ENCODE measurements around the gene SH3PXD2A. TPM values are rescaled to one million over a fixed set of nuclear protein-coding genes. Genes with fewer than 3 reads are reported as not detected.

The SH3PXD2A gene
- total and polyA plus RNA-seq, 7 donors = 3.0 to 57.7 (median 10.6) TPM

DNA sequence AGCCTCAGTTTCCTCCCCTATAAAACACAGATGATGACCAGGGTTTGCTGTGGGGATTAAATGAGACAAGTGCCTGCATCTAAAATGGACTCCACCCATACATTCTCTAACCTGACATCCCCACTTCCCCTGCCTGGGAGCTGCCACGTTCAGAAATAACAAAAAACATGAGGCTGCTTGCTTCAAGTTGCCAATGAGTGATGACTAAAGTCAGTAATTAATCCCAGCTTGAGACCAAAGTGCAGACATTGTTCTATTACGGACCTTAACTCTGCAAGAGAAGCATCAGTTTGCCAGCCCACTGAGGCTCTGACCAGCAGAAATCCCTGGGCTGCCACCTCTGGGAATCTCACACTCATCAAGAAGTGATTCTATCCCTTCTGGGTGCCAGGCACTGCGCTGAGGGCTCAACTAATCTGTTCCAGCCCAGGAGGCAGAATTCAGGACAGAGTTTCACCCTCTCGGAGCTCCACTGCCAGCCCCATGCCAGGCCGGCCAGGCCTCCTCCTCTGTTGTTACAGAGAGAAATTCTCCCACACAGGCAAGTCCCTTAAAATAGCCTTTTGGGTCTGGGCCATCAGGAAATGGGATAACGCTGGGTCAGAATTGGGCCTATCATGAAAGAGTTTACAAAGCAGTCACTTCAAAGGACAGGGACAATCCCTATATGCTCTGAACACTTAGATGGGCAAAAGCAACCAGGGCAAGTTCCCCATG lies 11.4 kb downstream of the SH3PXD2A start:
- TF ChIP-seq, protein P1, sequence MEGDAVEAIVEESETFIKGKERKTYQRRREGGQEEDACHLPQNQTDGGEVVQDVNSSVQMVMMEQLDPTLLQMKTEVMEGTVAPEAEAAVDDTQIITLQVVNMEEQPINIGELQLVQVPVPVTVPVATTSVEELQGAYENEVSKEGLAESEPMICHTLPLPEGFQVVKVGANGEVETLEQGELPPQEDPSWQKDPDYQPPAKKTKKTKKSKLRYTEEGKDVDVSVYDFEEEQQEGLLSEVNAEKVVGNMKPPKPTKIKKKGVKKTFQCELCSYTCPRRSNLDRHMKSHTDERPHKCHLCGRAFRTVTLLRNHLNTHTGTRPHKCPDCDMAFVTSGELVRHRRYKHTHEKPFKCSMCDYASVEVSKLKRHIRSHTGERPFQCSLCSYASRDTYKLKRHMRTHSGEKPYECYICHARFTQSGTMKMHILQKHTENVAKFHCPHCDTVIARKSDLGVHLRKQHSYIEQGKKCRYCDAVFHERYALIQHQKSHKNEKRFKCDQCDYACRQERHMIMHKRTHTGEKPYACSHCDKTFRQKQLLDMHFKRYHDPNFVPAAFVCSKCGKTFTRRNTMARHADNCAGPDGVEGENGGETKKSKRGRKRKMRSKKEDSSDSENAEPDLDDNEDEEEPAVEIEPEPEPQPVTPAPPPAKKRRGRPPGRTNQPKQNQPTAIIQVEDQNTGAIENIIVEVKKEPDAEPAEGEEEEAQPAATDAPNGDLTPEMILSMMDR (IDR thresholded peaks at IDR 0.05) = no peak
- no peaks in the 10 kb centered on the region for H3K9me3 ChIP-seq
- H3K36me3 ChIP-seq (ENCODE audit: insufficient read depth in 1 of 2, low read depth in 1 of 2) = no peaks in the 10 kb centered on the region
- peaks cover 75% of the 10 kb centered on the region for H3K4me1 ChIP-seq
- 12% methylated on average over 6 of the region's 6 CpGs for WGBS, 3 donors
- no peak overlapping the region for H3K4me3 ChIP-seq
- peak; percentile 66 to 81 (median 75) for ATAC-seq
- peak overlapping the region; percentile 91 for H3K27ac ChIP-seq
- intact Hi-C loops (cut with DNase I) = loop anchor here in 1 of 2 donors (5.0 kb wide), 1 partner anchor 87 kb away; no protein-coding TSS in a partner anchor
- DNase-seq = peak; percentile 60 to 89
- H3K27me3 ChIP-seq (ENCODE audit: insufficient read depth in 3 of 3, low read length in 2 of 3) = no peaks in the 10 kb centered on the region

DNA sequence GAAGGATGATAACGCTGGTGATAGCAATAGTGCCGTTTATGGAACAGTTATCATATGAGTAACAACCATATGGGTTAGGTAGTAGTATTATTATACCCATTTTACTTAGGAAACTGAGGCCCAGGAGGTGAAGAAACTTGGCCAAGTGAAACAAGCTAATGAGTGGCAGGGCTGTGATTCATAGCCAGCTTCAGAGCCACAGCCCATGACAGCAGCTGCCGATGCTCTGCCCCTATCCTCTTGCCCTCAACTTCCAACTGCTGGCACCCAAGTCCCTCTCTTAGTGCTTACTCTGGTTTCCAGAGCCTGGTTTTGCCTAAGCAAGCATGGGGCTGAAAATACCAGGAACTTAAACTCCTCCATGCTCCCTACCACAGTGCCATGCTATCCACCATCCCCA lies 12.3 kb downstream of the SH3PXD2A start:
- no peak for DNase-seq
- no peak overlapping the region for H3K4me3 ChIP-seq
- no peaks in the 10 kb centered on the region for H3K9me3 ChIP-seq
- 63 to 69% (median 69%) methylated on average over 3 of the region's 3 CpGs for WGBS, 3 donors
- peak overlapping the region; percentile 91 for H3K27ac ChIP-seq
- ATAC-seq = peak in 2 of 4 donors; percentile 19 to 35
- TF ChIP-seq, protein P1 (IDR thresholded peaks at IDR 0.05) = no peak
- intact Hi-C loops (cut with DNase I) = loop anchor here in 1 of 2 donors (5.0 kb wide), 1 partner anchor 86 kb away; no protein-coding TSS in a partner anchor
- H3K36me3 ChIP-seq (ENCODE audit: insufficient read depth in 1 of 2, low read depth in 1 of 2) = no peaks in the 10 kb centered on the region
- no peaks in the 10 kb centered on the region for H3K27me3 ChIP-seq (ENCODE audit: insufficient read depth in 3 of 3, low read length in 2 of 3)
- H3K4me1 ChIP-seq = peaks cover 81% of the 10 kb centered on the region

- Histone ChIP-seq H3K9me3 (no peaks in the 10 kb centered on the region), H3K36me3 (ENCODE audit: insufficient read depth in 1 of 2, low read depth in 1 of 2) (no peaks in the 10 kb centered on the region), H3K27ac (peak overlapping the region; percentile 91), H3K4me1 (peaks cover 86% of the 10 kb centered on the region), H3K27me3 (ENCODE audit: insufficient read depth in 3 of 3, low read length in 2 of 3) (no peaks in the 10 kb centered on the region), H3K4me3 (no peak overlapping the region)
- intact Hi-C loops (cut with DNase I) = loop anchor here in 1 of 2 donors (5.0 kb wide), 1 partner anchor 85 kb away; no protein-coding TSS in a partner anchor
- 50 to 57% (median 51%) methylated on average over 7 of the region's 7 CpGs for WGBS, 3 donors
- TF ChIP-seq, protein P1 (IDR thresholded peaks at IDR 0.05) = no peak
- no peak for ATAC-seq
- no peak for DNase-seq
Observed at GRCh38 chr10:103842605-103843004, 12.8 kb downstream of the SH3PXD2A start.

DNA sequence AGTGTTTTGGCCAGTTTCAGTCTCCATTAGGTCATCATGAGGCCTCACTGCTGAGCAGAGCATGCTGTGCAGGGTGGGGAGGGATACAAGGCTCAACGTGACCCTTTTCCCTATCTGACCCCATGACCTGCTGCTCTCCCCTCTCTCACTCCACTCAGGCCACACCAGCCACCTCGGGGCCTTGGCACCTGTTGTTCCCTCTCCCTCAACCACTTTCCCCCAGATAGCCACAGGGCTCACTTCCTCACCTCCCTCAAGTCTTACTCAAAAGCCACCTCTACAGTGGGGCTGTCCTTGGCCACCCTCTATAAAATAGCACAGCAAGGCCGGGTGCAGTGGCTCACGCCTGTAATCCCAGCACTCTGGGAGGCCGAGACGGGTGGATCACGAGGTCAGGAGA lies 13.9 kb downstream of the SH3PXD2A start:
- no peak for ATAC-seq
- intact Hi-C loops (cut with DNase I) = loop anchor here in 1 of 2 donors (5.0 kb wide), 1 partner anchor 84 kb away; no protein-coding TSS in a partner anchor
- H3K4me1 ChIP-seq = peaks cover 84% of the 10 kb centered on the region
- H3K9me3 ChIP-seq = no peaks in the 10 kb centered on the region
- H3K27me3 ChIP-seq (ENCODE audit: insufficient read depth in 3 of 3, low read length in 2 of 3) = no peaks in the 10 kb centered on the region
- DNase-seq = no peak
- no peaks in the 10 kb centered on the region for H3K36me3 ChIP-seq (ENCODE audit: insufficient read depth in 1 of 2, low read depth in 1 of 2)
- 75 to 82% (median 77%) methylated on average over 7 of the region's 7 CpGs for WGBS, 3 donors
- peak overlapping the region; percentile 83 for H3K27ac ChIP-seq
- no peak overlapping the region for H3K4me3 ChIP-seq
- TF ChIP-seq, protein P1 (IDR thresholded peaks at IDR 0.05) = no peak
